Measurements from ENCODE around the gene APOA4.

- TF ChIP-seq POLR2AphosphoS5 (IDR thresholded peaks at IDR 0.05; ENCODE audit: low read depth, low read length) (no peak), CTCF (IDR thresholded peaks at IDR 0.05) (no peak), REST (IDR thresholded peaks at IDR 0.05; ENCODE audit: insufficient read depth in 1 of 2, low read depth in 2 of 2, low read length in 1 of 2) (no peak), TCF7L2 (IDR thresholded peaks at IDR 0.05; ENCODE audit: low read depth, low read length) (no peak)
Measured at GRCh38 chr11:116826751-116827431, 3.8 kb upstream of the APOA4 start.

Measured in Panc1 (cell line).